LoVo (cell line): Measurements from ENCODE around the gene MYLIP.

Experiments used
- DNase-seq: peaks from one replicate; pipeline ENCODE4 v3.0.0-alpha.2; 2016; ENCODE audit warnings: low spot score

MYLIP gene

GRCh38 chr6:16141514-16141913 lies 12.6 kb downstream of the MYLIP start:
- DNase-seq: no peak

DNA sequence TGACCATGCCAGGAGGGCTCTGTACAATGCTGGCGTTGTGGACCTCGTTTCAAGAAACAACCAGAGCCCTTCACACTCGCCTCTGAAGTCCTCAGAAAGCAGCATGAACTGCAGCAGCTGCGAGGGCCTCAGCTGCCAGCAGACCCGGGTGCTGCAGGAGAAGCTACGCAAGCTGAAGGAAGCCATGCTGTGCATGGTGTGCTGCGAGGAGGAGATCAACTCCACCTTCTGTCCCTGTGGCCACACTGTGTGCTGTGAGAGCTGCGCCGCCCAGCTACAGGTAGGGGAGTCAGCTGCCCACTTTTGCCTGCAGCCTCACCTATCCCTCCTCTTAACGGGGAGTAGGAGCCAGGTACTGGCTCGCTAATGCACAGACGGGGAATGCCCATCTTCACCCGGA lies 16.2 kb downstream of the MYLIP start:
- DNase-seq: no peak

GRCh38 chr6:16146028-16146427 lies 17.1 kb downstream of the MYLIP start:
- no peak for DNase-seq

DNA sequence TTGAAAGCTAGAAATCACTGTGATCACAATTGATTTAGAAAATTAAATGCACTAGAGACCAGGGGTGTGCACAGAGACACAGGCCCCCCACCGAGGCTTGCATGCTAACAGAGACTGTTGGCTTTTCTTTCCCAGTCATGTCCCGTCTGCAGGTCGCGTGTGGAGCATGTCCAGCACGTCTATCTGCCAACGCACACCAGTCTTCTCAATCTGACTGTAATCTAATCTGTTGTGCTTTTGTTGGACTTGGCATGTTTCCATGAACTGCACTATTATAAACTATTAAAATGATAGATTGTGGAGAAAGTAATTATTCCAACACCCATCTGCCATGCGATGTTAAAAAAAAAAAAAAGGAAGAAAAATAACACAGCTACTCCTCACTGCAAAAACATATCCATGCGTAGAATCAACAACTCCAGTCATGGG lies 17.7 kb downstream of the MYLIP start:
- DNase-seq: no peak

GRCh38 chr6:16148498-16148897 lies 19.6 kb downstream of the MYLIP start:
- peak; percentile 18 for DNase-seq

DNA sequence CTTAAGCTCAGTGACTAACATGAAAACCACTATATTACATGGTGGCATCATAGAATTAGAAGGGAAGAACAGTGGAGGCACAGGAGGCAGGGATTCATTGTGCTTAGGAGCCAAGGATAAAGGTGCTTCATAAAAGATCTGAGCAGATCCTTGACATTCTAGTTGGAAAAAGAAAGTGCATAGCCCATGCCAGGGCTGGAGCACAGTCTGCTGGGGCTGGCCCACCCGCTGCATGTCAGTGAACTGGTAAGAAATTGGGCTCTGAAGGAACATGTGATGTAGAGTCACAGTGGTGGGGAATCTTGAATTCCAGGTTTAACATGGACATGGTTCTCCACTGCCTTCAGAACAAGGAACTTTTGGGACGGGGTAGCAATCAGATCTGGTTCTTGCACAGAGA lies 20.4 kb downstream of the MYLIP start:
- DNase-seq: no peak

- no peak for DNase-seq
Observed at GRCh38 chr6:16150098-16150497, 21.2 kb downstream of the MYLIP start.

DNA sequence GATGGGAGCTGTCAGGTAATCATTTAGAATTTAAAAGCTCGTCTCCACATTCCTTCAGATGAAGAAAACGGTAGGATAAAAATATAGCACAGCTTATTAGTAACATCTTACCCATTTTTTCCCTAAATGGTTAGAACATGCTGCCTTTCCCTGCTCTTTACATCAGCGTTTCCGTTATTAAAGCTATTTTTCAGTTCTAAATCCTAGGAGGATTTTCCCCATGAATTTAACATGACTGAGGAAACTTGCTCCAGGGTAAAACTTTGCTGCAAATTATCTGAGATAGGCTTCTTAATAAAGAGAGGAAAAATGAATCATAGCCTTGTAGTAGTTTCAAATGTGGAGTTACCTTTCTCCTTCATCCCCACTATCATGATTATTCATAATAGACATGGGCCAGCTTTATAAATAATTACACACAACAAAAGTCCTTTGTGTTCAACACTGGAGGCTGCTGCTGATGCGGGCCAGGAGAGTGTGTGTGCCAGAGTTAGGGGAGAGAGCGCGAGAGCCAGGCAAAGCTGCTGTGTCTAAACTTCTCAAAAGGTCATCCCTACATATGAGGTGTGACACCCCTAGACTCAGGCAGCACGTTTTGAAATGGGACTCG lies 24.4 kb downstream of the MYLIP start:
- no peak for DNase-seq

- DNase-seq: no peak
Observed at GRCh38 chr6:16154904-16155303, 26.0 kb downstream of the MYLIP start.

- DNase-seq: no peak
Observed at GRCh38 chr6:16157492-16157891, 28.6 kb downstream of the MYLIP start.

- no peak for DNase-seq
Observed at GRCh38 chr6:16157909-16158308, 29.0 kb downstream of the MYLIP start.

GRCh38 chr6:16158943-16159557 lies 30.2 kb downstream of the MYLIP start:
- no peak for DNase-seq

GRCh38 chr6:16160794-16161193 lies 31.9 kb downstream of the MYLIP start:
- no peak for DNase-seq

- DNase-seq: no peak
Observed at GRCh38 chr6:16162003-16162402, 33.1 kb downstream of the MYLIP start.

DNA sequence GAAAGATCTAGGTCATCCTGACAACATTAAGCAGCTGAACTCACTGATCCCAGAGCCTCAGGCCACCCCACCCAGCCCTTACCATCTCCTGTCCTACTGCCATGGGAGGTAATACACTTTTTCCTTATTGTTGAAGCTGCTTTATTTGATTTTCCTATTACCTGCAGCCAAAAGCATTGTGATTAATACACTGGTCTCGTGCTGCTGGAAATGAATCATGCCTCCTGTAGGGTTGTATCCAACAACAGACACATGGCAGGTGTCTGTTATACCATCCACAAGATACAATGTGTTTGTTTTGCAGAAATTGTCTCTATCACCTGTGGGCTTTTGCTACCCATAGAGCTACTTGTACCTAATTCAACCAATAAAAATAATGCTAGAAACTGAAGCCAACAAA lies 34.2 kb downstream of the MYLIP start:
- DNase-seq: no peak

DNA sequence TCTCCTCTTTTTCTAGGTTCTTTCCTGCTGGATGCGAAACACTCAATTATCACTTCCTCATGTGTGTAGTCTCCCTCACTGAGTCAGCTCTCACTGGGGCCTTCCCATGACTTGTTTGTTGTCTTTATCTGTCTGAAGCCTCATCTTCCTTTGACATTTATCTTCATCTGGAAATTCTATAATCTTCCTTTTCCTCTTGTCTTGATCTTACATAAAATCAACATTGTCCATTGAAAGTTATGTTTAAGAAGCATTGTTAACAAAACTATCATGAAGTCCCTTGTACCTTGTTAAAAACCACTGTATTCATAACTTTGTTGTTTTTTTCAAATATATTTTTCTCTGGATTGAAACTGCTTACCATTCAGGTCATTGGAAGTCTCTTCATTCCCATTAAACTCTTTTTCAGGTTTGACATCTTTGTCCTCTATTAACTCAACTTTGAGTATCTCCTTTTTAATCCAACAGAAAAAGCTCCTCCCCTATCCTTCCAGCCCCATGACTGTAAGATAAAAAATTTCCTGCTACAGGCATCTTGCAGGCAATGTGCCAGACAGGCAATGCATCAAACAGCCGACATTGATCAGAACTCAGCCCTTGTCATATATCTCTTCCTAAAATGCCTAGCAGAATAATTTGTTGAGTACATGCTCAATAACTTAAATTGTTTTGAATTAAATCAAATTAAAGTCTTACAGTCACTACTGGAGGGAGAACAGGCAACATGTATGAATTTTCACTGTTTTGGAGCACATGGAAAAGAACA lies 34.8 kb downstream of the MYLIP start:
- no peak for DNase-seq

DNA sequence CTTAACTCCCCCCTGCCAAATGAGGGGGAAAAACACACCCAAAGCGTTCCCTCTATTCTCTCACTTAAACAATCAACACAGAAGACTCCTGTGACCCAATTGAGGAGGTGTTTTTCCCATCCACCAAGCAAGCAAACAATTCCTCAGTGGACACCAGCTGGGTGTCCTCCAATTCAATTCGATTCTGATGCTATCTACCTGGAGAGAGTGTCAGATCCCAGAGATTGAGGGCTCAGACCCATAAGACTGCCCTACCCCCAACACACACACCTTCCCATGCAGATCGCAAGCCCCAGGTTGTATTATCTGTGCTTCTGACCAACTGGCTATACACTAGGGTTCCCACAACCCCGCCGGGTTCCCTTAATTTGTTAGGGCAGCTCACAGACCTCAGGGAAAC lies 36.8 kb downstream of the MYLIP start:
- no peak for DNase-seq

DNA sequence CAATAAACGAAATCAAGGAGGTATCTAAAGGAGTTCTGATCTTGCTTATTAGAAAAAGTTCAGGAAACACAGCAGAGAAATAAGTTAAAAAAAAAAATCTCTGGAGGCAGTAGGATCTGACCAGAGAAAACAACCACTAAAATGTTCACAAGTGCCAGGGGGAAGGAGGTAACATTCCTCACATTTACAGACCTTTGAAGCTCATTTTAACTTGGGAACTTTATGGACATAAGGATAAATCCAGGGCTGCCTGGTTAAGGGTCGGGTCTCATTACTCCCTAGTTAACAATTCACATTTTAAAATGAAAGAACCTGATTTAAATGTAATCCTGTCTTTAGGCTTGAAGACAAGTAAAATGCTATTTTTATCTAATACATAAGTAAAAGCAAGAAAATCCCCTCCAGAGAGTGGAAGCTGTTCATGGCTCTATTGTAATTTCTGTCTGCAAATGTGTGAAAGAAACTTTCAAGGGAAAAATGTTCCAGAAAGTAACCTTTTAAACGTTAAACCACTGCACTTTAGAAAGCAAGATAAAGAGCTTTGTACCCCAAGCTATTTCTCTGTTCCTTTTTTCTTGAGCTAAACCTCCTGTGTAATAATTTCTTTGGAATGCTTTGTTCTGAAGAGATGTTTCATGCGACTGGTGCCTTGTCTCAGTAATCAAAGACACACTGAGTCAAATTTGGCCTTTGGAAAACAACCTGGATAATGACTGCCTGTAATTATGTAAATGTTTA lies 38.2 kb downstream of the MYLIP start:
- DNase-seq: no peak

DNA sequence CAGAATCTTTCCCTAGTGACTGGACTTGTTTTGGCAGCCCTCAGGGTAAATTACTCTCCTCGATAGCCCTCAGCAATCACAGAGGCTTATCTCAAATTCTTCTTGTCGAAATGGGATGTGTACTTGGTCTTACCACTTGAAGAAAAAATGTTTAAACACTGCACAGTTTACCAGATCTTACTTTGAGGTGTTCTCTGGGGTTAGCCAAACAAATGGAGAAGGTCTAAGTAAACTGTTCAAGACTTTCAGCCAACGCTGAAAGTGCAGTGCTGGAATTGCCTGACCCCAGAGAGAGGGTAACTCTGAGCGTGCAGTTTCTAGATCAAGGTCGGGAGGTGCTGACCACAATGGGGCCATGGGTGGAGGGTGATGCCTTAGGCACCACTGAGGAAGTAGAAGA lies 39.2 kb downstream of the MYLIP start:
- DNase-seq: no peak

- DNase-seq: no peak
Observed at GRCh38 chr6:16168858-16169257, 40.0 kb downstream of the MYLIP start.

DNA sequence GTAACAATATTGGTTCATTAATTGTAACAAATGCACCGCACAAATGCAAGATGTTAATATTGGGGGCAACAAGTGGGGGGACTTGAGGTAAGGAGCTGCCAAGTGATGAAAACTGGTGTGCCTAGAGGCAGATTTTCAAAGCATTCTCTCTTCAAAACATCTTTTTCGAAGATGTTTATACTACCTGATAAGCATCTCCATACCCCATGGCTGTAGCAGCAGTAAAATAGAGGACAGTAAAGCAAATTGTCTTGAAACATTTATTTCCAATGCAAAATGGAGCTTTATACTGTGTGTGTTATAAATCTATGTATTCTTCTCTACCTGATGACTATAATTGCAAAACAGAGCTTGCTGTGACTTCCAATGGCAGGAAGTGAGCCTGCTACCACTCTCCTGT lies 42.5 kb downstream of the MYLIP start:
- DNase-seq: no peak

DNA sequence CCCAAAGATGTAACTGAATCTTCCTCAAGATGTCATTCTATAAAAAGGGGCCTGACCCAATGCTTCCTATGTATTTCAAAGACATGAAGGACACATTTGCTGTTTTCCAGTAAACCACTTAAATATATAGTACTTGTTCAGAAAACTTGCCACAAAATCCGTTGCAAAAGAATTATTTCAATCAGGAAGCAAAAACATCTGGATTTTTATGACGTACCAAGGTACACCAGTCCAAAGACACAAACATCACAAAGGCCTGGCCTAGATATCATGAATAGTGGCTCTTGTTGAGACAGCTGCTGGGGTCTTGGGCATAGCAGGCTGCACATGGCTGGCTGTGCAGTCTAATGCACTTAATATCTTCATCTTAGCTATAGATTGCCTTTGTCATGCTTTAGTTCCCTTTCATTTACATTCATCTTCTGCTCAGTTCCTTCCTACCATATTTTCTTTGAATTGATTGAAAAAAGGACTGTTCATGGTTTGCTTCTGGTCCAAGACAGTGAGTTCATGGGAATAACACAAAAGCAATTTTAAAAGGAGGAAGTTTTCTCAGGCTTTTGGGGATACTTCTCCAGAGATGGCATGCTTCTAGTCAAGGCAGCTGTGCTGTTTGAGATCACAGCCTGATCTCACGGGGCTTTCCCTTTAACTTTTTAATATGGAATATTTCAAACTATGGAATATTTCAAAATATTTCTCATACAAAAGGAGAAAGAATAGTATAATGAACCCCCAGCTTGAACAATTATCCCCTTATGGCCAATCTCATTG lies 44.5 kb downstream of the MYLIP start:
- no peak for DNase-seq
